Natural killer cell (primary cell): ENCODE measurements around the gene SLC35G3. TPM values are rescaled to one million over a fixed set of nuclear protein-coding genes. Genes with fewer than 3 reads are reported as not detected.
A peak's percentile ranks its signal among the peaks of the same experiment; 100 is the strongest.

Experiments
- ATAC-seq, 3 donors: fragments of 150-1000 bp in 2 of 3; fragments of 200-7000 bp in 1 of 3; cut with Tn5 transposase; 1 replicate in 1 of 3; 2 replicates in 2 of 3; pipeline ENCODE4 v1.10.0; 2021; ENCODE audit warnings: mild to moderate bottlenecking in 2 of 3, moderate library complexity in 2 of 3
- DNase-seq, 2 donors: peaks; one replicate each; pipeline versions ENCODE4 v3.0.0 to v3.0.0-alpha.2; 2013 to 2021; ENCODE audit warnings: mixed read lengths in 1 of 2
- H3K27ac ChIP-seq: one replicate; pipeline ENCODE4 v1.5.1; 2013; ENCODE audit warnings: mild to moderate bottlenecking, low read length
- H3K27me3 ChIP-seq: one replicate; pipeline ENCODE4 v1.6.1; 2013; ENCODE audit warnings: low read length; ENCODE audit not compliant: control insufficient read depth, insufficient read depth
- H3K36me3 ChIP-seq: one replicate; pipeline ENCODE4 v1.6.1; 2013; ENCODE audit warnings: low read length; ENCODE audit not compliant: control insufficient read depth, insufficient read depth
- H3K4me1 ChIP-seq: one replicate; pipeline ENCODE4 v1.6.1; 2013; ENCODE audit warnings: low read length; ENCODE audit not compliant: control insufficient read depth, insufficient read depth
- H3K4me3 ChIP-seq: one replicate; pipeline ENCODE4 v1.5.1; 2013; ENCODE audit warnings: low read length
- H3K9me3 ChIP-seq: one replicate; pipeline ENCODE4 v1.6.1; 2013; ENCODE audit warnings: low read length; ENCODE audit not compliant: control insufficient read depth, insufficient read depth
- H3K27ac Mint-ChIP-seq, 2 donors: one replicate each; pipeline ENCODE4 v1.8.0; 2022; ENCODE audit warnings: mild to moderate bottlenecking in 2 of 2, mixed read lengths in 2 of 2, moderate library complexity in 1 of 2
- H3K27me3 Mint-ChIP-seq, 2 donors: one replicate each; pipeline ENCODE4 v1.8.0; 2022; ENCODE audit warnings: low read depth in 2 of 2, mixed read lengths in 2 of 2
- H3K36me3 Mint-ChIP-seq: one replicate; pipeline ENCODE4 v1.8.0; 2022; ENCODE audit warnings: mixed read lengths
- H3K4me1 Mint-ChIP-seq, 2 donors: one replicate each; pipeline ENCODE4 v1.8.0; 2022; ENCODE audit warnings: mixed read lengths in 2 of 2
- H3K4me3 Mint-ChIP-seq: one replicate; pipeline ENCODE4 v1.8.0; 2022; ENCODE audit warnings: mild to moderate bottlenecking, moderate library complexity, mixed read lengths
- H3K9me3 Mint-ChIP-seq, 2 donors: one replicate each; pipeline ENCODE4 v1.8.0; 2022; ENCODE audit warnings: mixed read lengths in 2 of 2
- WGBS: methylation state at CpG from one replicate; pipeline ENCODE4 v1.1.7; 2013; ENCODE audit warnings: missing lambda C conversion rate; ENCODE audit not compliant: insufficient coverage; 5-methylcytosine and 5-hydroxymethylcytosine counted together
- intact Hi-C: fragments of 100-400 bp; cut with micrococcal nuclease; formaldehyde crosslinking; loops from one replicate; pipeline ENCODE4 v1.14.2; 2022
- total RNA-seq, 4 donors: library from RNA; stranded (reverse); fragments of 120-200 nt in 1 of 4; gene quantifications; one replicate each; pipeline versions ENCODE4 v1.2.3 to v1.2.4, GENCODE V29; 2013 to 2022
- TF ChIP-seq, protein P1 (sequence below): fragments of 200-600 bp; IDR thresholded peaks from one replicate; pipeline ENCODE4 v1.8.0; 2022; ENCODE audit warnings: antibody characterized with exemption

The SLC35G3 gene
- total RNA-seq, 3 donors from 2014 or later (not counting 1 experiment from before 2014, with no cell fraction given), result not detected

DNA sequence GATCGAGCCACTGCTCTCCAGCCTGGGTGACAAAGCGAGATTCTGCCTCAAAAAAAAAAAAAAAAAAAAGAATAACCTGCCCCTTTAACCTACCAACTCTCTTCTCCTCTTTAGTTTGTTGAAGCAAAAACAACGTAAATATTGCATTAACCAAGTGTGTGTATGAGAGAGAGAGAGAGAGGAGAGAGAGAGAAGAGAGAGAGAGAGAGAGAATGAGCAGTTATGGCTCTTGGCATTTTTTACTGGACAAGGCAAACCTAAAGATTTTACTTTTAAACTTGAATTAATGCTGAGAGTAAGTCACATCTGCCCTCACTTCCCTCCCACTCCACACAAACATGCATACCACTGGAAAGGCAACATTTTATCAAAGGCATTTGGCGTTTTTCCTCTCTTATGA, 45.6 kb upstream of the SLC35G3 start:
- H3K27ac Mint-ChIP-seq, result peak overlapping the region; percentile 41 to 67
- ATAC-seq (no peak), DNase-seq (peak in 1 of 2 donors; percentile 22)
- WGBS, result 92% methylated on average over 1 of the region's 4 CpGs
- no peak overlapping the region for H3K27ac ChIP-seq
- H3K27me3 ChIP-seq, result no peaks in the 10 kb centered on the region
- peaks cover 71 to 79% of the 10 kb centered on the region in 2 donors for H3K4me1 Mint-ChIP-seq
- TF ChIP-seq, protein P1, sequence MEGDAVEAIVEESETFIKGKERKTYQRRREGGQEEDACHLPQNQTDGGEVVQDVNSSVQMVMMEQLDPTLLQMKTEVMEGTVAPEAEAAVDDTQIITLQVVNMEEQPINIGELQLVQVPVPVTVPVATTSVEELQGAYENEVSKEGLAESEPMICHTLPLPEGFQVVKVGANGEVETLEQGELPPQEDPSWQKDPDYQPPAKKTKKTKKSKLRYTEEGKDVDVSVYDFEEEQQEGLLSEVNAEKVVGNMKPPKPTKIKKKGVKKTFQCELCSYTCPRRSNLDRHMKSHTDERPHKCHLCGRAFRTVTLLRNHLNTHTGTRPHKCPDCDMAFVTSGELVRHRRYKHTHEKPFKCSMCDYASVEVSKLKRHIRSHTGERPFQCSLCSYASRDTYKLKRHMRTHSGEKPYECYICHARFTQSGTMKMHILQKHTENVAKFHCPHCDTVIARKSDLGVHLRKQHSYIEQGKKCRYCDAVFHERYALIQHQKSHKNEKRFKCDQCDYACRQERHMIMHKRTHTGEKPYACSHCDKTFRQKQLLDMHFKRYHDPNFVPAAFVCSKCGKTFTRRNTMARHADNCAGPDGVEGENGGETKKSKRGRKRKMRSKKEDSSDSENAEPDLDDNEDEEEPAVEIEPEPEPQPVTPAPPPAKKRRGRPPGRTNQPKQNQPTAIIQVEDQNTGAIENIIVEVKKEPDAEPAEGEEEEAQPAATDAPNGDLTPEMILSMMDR, result no peak
- no peaks in the 10 kb centered on the region for H3K9me3 ChIP-seq
- peak overlapping the region; percentile 79 for H3K4me3 Mint-ChIP-seq
- no peak overlapping the region for H3K4me3 ChIP-seq
- no peaks in the 10 kb centered on the region for H3K36me3 ChIP-seq
- no peaks in the 10 kb centered on the region for H3K9me3 Mint-ChIP-seq
- no peaks in the 10 kb centered on the region for H3K36me3 Mint-ChIP-seq
- intact Hi-C loops, result loop anchor here (5.0 to 10.0 kb wide), 5 partner anchors 132 to 957 kb away; partner anchors contain the start of genes CCL3L1, CCL3L3, SLFN11 and SLFN12
- H3K4me1 ChIP-seq, result peaks cover 30% of the 10 kb centered on the region
- no peaks in the 10 kb centered on the region for H3K27me3 Mint-ChIP-seq

DNA sequence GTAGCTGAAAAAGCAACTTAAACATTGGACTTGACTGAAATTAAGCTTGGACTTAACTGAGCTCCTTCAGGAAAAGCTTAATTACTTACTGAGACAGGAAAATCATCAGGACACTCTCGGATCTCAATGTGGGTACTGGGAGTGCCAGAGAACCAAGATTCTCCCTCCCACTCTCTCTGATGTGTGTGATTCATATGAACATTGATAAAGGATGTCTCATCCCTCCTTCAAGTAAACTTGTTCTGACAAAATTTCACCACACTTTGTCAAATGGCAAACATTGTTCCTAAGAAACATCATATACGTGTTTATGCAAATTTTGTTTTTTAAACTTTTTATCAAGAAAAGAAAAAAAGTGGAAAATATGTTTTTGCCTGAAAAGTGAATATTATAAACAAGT, 44.6 kb upstream of the SLC35G3 start:
- Histone ChIP-seq H3K36me3 (no peaks in the 10 kb centered on the region), H3K4me1 (peaks cover 22% of the 10 kb centered on the region), H3K4me3 (no peak overlapping the region), H3K27me3 (no peaks in the 10 kb centered on the region), H3K9me3 (no peaks in the 10 kb centered on the region), H3K27ac (no peak overlapping the region)
- no peaks in the 10 kb centered on the region for H3K9me3 Mint-ChIP-seq
- no CpG with 5 or more reads among the region's 2 CpGs for WGBS
- intact Hi-C loops, result no loop called here
- peak in 1 of 2 donors; percentile 26 for DNase-seq
- no peaks in the 10 kb centered on the region for H3K36me3 Mint-ChIP-seq
- TF ChIP-seq, protein P1, result no peak
- no peak for ATAC-seq
- peak overlapping the region in 1 of 2 donors; percentile 67 for H3K27ac Mint-ChIP-seq
- no peaks in the 10 kb centered on the region for H3K27me3 Mint-ChIP-seq
- no peak overlapping the region for H3K4me3 Mint-ChIP-seq
- peaks cover 61 to 69% of the 10 kb centered on the region in 2 donors for H3K4me1 Mint-ChIP-seq

DNA sequence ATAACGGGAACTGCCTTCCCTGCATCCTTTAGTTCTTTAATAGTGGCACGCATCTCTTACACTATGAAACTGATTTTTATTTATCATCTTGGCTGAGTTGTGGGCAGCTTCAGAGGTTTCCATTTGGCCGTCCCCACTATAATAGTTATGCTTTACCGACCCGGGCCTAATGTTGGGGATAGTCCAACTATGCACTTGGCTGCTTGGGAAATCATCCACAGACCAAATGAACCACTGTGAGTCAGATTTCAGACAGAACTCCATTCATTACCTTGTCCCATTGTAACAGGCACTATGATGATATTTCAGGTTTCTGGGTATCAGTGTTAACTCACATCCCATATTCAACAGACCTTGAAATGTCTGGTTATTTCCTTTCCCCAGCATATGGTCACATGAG, 42.6 kb upstream of the SLC35G3 start:
- no peaks in the 10 kb centered on the region for H3K9me3 Mint-ChIP-seq
- H3K4me3 ChIP-seq, result no peak overlapping the region
- peaks cover 19% of the 10 kb centered on the region for H3K4me1 ChIP-seq
- intact Hi-C loops, result no loop called here
- H3K36me3 ChIP-seq, result no peaks in the 10 kb centered on the region
- H3K27me3 Mint-ChIP-seq, result no peaks in the 10 kb centered on the region
- no peak overlapping the region for H3K27ac ChIP-seq
- H3K4me3 Mint-ChIP-seq, result no peak overlapping the region
- H3K4me1 Mint-ChIP-seq, result peaks cover 60 to 61% of the 10 kb centered on the region in 2 donors
- TF ChIP-seq, protein P1, result no peak
- H3K27me3 ChIP-seq, result no peaks in the 10 kb centered on the region
- no peak for DNase-seq
- WGBS, result 86% methylated on average over 5 of the region's 5 CpGs
- no peak overlapping the region for H3K27ac Mint-ChIP-seq
- ATAC-seq, result no peak
- no peaks in the 10 kb centered on the region for H3K36me3 Mint-ChIP-seq
- H3K9me3 ChIP-seq, result no peaks in the 10 kb centered on the region

DNA sequence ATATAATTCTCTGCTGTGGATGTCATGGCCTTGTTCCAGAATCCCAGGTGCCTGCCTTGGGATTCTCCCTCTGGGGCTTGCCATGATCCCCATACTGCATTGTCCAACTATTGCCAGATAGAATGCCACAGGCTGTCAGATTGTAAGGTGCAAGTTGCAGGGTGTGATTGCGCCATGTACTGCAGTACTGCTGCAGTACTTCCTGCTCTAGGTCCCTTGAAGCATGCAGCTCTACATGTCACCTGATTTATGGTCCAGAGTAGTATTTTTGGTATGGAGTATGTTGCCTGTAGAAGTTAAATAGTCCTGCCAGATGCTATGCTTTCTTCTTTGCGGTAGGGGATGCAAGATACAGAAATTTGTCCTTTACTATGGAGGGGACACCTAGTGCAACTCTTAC, 41.7 kb upstream of the SLC35G3 start:
- peak in 1 of 2 donors; percentile 27 for DNase-seq
- Histone ChIP-seq H3K27me3 (no peaks in the 10 kb centered on the region), H3K27ac (no peak overlapping the region), H3K4me3 (no peak overlapping the region), H3K4me1 (peaks cover 10% of the 10 kb centered on the region), H3K36me3 (no peaks in the 10 kb centered on the region), H3K9me3 (no peaks in the 10 kb centered on the region)
- TF ChIP-seq, protein P1, result no peak
- H3K27me3 Mint-ChIP-seq, result no peaks in the 10 kb centered on the region
- ATAC-seq, result no peak
- intact Hi-C loops, result no loop called here
- no peaks in the 10 kb centered on the region for H3K9me3 Mint-ChIP-seq
- no peaks in the 10 kb centered on the region for H3K36me3 Mint-ChIP-seq
- H3K4me1 Mint-ChIP-seq, result peaks cover 52% of the 10 kb centered on the region in 2 donors
- H3K4me3 Mint-ChIP-seq, result no peak overlapping the region
- H3K27ac Mint-ChIP-seq, result no peak overlapping the region
- WGBS, result 37% methylated on average over 2 of the region's 2 CpGs
